Eye (tissue), 1 donor: ENCODE data around the gene AIG1.
"Not testable (repeated sequence)": the region's sequence is repeated elsewhere in the genome, so short reads cannot be mapped to it uniquely, and the experiment has no call there.

Experiments
- DNase-seq: peaks from one replicate; pipeline ENCODE4 v3.0.0-alpha.2; 2015

AIG1 gene

DNA sequence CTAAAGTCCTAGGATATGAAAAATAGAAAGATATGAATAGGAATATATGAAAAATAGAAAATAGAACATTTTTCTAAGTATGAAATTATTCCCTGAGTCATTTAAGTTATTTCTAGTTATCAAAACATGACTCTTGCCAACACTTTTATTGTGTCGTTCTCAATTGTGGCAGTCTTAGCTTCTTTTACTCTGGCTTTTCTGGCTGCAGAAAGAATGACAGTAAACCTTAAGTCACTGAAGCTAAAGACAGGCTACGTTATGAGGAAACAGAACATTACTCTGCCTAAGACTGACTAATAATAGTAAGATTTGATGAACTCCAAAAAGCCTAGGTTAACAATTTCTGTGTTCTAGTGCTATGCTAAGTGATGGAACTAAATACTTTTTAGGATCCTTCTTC, 74.6 kb downstream of the AIG1 start:
- DNase-seq, result no peak

DNA sequence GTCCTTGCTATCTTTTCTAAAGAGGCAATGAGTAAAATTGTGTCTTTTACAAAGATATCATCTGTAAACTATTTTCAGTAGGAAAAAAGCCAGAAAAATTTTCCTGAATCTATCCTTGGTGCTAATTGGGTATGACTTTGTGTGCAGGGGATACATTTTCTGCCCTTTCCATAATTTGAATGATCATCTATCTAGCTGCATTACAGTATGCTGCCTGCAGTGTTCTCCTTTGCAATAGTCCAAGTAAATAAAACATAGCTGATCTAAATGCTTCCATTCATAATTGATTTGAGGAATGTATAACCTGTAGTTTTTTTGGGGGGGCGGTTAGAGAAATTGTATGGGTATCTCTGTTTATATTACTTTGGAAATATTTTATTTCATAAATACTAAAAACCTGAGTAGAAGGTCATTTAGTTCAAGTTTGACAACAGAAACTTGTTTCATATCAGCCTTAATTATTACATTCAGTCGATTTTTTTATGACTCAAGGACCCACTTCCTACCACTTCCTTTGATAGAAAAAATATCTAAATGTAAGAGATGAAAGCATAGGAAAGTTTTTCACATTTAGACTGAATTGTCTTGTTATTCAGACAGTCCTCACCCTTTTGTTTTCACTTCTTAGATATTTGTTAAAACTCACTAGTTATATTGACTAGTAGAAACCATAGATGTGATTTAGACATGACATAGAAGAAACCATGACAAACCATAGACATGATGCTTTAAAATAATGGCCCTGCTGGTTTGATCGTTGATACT, 75.3 kb downstream of the AIG1 start:
- DNase-seq, result no peak

DNA sequence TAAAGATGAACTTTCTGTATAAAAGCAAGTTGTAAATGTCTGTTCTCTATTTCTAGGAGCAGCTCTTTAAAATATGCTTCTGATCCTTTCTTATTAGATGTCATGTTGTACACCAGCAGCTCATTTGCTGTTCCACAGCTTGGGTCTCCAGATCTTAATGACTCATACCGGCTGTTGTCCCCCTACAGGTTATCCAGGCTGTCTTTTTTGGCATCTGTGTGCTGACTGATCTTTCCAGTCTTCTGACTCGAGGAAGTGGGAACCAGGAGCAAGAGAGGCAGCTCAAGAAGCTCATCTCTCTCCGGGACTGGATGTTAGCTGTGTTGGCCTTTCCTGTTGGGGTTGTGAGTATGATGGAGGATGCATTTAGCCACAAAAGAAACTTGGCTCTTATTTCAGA, 76.0 kb downstream of the AIG1 start:
- no peak for DNase-seq

DNA sequence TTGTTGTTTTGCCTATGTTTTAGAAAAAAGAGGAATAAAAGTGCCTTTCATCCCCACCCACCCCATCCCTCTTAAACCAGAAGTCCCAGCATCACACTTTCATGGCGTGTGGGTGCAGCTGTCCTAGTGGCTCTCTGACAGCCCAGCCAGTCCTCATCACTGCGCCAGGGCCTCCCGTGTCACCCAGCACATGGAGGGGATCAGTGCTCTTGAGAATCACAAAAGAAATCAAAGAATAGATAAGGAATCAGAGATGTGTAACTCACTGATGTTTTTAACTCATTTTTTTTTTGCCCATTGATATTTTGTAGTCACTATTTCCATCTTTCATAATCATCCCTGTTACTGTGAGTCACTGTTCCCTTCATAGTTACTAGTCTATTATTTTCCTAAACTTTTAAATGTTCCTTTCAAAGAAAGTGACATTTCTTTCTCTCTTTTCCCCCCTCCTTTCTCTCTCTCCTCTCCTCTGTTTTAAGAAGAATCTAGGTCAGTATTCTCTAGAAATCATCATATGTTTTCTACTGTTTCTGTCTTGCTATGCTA, 78.6 kb downstream of the AIG1 start:
- DNase-seq, result no peak

DNA sequence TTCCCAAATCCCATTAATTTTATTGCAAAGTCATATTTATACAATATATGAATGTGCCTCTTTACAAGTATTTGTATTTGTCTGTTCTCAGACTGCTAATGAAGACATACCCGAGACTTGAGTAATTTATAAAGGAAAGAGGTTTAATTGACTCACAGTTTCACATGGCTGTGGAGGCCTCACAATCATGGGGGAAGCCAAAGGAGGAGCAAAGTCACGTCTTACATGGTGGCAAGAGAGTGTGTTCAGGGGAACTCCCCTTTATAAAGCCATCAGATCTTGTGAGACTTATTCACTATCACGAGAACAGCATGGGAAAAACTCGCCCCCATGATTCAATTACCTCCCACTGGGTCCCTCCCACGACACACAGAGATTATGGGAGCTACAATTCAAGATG, 79.2 kb downstream of the AIG1 start:
- not testable (repeated sequence) for DNase-seq

DNA sequence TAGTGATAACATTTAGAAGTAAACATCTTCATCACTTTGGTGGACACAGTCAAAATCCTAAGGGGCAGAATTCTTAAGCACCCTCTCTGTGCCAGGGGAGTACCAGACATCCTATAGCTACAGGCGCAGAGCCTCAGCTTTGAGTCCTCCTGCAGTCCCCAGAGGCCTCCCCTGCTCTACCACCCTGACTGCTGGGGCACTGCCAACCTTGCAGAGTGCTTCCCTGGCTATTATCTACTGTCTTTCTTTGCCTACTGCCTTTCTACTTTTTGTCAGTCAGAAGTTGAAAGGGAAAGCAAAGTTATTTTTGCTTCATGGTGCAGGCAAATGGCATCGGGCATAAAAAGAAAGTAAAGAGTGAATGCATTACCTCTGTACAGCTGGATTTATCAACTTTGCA, 80.1 kb downstream of the AIG1 start:
- DNase-seq, result no peak

DNA sequence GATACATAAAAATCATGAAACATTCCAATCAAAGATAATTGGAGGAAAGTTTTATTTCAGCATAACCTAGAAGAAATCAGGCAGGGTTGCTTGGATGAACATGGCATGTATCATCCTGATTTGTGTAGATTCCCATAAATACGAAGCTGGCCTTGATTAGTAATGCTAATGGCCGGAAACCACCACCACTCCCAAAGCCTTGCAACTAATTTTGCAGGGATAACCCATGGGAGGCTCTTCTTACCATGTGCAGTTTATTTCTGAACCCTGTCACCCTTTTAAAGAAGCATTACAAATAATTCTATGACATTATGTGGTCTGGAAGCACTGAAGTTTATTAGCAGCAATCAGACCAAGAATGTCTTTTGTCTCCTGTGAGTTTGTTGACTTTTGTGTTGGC, 80.8 kb downstream of the AIG1 start:
- DNase-seq, result no peak

DNA sequence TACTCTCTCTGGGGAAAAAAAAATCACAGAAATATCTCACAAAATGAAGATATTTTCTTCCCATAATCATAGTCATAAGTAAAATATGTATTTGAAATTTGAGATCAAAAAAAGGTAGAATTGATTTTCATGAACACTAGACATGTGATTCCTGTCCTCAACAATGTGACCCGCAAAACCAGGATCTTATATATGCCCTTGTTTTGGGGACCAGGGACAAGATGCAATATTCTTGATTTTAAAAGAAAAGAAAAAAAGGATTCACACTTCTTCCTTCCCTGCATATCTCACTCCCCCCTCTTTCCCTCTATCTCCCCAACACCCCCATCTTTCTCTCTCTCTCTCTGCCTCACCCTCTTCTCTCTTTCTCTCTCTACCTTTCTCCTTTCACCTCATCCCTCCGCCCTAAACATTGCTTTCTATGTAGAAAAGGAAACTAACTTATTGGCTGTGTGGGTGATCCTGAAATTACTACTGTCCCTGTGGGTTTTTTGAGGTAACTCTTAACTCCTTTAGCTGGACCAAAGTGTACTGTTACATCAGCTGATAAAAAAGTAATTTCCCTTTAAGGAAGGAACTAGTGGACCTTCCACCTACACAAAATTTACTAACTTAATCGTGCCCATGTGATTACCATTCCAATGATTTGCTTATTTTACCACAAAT, 85.6 kb downstream of the AIG1 start:
- DNase-seq, result no peak

DNA sequence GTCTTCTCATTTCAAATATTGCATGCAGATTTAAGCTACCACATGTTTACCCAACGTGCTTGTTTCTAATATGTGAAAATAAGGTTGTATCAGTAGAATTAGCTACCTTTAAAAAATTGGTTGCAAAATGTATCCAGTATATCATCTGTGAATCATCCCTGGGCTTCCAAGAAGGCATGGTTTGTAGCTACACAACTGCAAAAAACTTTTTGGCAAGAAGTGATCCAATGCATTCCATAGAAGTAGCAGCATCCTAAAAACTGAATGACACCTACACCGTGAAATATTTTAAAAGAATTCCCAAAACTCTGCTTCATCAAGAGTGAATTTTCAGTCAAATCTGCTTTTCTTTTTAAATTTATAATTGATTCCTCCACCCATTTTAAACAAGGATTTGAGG, 89.1 kb downstream of the AIG1 start:
- no peak for DNase-seq

DNA sequence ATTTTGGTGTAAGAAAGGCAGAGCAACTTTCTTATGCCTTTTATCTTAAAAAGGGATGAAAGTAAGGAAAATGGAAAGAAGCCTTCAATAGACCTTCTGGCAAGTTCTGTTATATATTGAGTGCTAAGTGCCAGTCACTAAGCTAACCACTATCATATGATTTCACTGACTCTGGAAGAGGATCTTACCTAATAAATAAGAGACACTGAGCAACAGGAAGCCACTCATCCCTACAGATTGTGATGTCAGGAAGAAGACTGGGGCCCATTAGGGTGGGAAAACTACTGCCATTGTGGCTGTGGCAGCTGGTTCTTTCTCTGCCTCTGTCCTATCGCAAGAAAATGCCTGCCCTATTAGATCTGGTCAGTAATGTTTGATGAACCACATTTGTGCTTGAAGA, 89.6 kb downstream of the AIG1 start:
- no peak for DNase-seq

DNA sequence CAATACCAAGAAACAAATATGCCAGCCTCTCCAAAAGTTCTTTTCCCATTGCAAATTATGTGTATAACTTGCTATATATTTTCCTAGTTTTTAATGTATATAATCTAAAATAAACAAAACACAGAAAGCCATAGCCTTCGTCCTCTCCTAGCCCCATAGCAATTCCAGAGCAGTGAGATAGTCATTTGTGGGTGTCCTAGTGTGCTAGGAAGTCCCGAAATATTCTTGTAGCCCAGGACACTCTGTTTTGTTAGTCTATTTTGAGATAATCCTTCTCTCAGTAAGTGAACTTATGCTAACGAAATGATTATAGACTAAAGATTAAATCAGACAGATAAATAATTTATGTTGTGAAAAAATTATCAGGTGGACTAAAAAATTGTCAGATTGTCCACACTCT, 90.7 kb downstream of the AIG1 start:
- DNase-seq, result no peak

DNA sequence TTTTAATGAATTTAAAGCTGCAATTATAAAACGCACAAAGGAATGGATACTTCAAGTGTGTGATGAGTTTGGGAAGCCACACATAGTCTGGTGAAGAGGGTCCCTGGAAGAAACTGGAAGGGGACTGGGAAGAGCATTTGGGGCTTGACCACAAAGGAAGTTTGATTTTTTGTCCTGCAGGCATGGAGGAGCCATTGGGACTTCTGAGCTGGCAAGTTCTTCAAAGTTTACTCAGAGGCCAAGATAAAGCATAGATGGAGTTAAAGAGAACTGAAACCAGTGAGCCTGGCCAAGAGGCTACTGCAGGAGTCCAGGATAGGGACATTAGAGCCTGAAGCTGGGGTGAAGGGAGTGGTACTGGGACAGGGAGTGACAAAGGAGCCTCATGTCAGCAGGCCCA, 95.0 kb downstream of the AIG1 start:
- no peak for DNase-seq

DNA sequence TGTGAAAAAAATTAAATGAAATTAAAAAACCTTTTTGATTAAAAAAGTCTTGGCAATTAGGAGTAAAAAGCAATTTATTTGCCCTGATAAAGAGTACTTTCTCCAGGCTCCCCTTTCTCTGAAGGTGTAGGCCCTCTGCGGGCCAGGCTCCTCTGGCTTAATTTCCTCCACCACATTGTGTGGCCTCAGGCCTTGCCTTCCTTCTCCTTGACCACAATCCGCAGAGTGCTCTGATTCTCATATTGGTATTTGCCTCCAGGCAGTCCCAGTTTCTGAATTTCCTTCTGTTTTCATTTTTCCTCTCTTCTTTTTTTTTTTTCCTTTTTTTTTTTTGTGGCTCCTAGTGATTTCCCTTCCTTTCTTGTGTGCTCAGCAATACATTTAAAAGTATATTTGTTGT, 96.4 kb downstream of the AIG1 start:
- DNase-seq, result no peak

DNA sequence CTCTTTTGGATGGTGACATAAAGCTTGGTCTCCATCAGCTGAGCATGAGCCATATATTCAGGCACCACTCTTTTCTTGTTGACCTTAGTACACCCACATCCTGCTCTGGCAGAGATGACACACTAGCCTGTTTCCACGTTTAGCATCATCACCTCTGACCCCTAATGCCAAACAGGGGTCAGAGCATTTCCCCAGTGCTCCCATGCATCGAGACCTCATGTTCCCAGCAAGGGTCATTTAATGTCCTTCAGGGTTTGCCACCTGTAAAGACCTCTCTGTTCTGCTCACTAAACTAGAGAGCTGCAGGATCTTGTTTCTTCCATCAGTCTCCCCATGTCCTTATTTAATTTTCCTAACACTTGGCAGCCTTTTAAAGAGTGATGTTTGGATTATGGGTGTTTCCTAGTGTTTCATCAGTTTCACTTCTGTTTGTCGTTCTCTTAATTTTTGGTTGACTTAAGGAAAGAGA, 97.5 kb downstream of the AIG1 start:
- DNase-seq, result no peak

DNA sequence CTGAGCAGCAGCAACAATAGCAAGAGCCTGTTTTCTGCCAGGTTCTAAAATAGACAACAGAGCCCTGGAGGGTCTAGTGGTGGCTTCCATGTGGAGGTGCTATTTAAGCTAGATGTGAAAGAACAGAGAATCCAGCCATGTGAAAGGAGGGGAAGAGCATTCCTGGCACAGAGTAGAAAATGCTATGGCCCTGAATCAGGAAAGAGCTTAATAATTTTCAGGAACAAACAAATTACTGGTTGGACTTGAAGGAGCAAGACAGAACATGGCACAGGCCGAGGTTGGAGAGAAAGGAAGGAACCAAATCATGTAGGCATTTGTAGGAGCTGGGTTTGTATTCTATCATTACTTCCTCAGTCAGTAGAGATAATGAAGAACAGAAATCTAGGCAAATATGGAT, 98.3 kb downstream of the AIG1 start:
- DNase-seq, result no peak

DNA sequence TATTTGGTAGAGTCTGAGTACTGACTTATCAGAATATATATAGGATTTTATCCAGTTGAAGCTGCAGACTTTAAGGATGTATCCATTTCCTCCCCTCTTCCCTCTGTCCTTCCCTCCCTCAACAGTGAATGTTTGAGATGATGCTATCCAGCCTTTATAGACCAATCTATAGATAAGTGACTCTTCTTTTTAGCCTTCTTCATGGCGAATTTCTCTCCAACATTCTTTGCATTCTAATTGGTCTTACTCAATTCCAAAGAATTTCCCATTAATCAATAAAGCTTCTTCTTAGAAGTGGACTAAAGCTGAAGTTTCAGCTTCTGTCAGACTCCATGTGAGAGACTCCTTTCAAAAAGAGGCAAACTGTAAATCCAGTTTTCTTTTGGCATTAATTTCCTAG, 99.3 kb downstream of the AIG1 start:
- no peak for DNase-seq

DNA sequence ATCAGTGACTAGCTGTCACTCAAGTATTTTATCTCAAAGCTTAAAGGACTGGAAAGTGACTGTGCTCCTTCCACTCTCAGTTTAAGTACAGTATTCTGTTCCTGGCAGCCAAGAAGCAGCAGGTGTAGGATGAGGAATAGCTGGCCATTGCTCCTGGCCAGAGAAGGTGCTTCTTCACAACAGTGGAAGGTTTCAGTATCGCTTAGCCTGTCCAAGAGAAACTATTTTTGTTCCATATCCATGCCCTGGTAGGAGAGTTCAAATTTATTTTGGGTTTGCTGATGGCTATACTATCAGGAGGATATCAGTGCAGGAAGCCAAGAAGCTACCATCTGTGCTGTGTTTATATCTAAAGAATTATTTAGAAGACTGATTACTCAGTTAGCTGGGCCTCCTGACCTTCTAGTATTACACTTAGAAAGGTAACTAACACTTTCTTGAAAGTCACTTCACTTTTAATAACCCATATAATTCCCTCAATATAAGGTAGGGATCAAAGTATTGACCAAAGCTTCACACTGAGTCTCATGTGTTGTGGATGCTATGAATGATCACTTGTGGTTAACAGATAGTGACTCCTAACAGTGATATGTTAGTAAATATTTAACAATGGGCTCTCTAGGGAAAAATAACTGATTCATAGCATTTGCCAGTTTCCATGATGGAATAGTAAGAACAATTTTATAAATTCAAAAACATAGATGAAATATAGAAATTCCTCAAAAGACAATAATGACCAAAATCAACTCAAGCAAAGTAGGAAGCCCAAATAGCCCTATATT, 99.9 kb downstream of the AIG1 start:
- DNase-seq, result peak; percentile 20

DNA sequence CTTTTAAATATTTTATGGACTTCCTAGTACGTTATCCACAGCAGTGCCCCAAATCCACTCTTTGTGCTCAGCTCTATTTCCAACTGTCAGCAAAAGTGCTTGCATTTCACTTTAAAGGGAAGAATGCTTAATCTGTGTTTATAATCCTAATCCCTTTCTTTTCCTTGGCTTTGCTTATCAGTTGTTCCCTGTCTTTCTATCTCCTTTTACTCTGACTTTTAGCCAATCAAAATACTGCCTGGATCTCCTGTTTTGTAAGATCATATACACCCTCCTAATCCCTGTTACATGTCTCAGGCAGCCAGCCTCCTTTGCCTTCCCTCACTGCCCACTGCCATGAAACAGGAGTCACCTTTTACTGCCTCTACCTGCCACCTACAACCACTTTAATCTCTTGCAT, 102.9 kb downstream of the AIG1 start:
- no peak for DNase-seq

DNA sequence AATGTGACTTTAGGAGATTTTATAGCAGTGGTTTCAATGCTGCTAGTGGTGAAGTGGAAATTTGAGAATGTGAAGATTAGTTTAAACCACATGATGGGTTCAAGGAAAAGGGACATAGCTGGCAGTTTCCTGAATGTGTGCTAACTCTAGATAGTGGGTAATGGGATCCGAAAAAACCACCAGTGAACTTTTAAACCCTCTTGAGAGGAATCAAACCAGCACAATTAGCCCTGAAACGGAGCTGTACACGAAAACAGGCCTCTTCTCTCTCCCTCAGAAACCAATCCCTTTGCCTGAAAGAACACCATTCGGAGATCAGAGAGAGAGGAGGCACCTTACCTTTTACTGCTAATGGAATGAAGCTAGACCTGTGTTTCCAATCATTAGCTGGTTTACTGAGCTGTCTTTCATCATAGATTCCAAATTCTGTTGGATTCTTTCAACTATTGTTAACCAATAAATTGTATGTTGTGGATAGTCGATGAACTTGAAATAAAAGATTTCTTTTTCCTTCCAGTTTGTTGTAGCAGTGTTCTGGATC, 103.9 kb downstream of the AIG1 start:
- peak; percentile 48 for DNase-seq

DNA sequence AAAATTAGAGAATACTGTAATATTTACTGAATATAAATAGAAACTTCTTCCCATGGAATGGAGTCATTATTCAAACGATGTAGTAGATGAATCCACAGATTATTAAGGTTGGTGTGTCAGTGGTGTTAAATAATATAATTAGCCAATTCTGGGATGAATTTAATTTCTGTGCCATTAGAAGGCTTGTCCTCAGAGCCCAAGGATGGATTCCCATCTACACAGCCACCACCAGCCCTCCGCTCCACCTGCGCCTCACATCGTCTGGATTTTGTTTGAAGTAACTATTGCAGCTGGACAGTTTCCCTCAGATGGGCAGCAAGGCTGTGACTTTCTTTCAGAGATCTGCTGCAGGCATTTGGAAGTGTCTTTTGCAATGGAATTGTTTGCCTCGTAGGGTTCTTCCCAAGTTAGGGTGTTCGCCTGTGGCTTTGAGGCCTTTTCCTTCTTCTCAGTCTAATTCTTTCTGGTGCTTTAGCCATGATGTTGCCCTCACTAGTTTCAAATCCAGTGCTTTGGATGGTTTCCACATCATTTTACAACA, 104.7 kb downstream of the AIG1 start:
- DNase-seq, result no peak

DNA sequence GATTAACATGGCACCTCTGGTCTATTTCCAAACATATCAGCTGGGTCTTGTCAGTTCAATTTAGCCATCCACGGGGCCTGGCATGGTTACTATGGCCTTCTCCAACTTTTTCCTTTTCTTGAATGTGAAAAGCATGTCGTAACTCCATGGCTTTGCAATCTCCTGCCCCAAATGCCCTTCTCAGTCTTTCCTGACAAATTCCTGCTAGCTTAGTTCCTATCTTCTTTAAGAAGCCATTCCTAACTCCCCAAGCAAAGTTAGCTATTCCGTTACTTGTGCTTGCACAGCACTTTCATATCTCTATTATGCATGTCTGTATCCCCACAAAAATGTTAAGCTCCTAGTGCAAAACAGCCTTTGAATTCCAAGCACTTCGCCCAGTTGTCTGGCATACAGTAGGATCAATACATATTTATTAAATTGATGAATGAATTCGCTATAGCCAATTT, 105.6 kb downstream of the AIG1 start:
- DNase-seq, result no peak

DNA sequence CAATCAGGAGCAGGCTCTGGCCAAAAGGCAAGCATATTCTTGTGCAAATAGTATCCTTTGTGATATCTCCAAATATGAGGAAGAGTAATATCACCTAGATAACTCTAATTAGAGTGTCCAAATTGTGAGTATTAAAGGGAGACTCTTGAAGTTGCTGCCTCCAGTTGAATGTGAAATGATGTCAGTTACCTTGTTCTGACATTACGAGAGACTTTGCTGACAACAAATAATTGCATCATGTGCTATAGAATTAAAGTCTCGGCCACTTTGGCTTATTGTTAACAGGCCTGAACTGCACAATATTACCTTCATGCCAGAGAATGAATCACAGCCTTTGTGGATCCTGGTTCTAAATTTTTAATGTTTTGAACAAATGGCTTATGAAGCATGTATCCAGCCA, 106.5 kb downstream of the AIG1 start:
- no peak for DNase-seq

DNA sequence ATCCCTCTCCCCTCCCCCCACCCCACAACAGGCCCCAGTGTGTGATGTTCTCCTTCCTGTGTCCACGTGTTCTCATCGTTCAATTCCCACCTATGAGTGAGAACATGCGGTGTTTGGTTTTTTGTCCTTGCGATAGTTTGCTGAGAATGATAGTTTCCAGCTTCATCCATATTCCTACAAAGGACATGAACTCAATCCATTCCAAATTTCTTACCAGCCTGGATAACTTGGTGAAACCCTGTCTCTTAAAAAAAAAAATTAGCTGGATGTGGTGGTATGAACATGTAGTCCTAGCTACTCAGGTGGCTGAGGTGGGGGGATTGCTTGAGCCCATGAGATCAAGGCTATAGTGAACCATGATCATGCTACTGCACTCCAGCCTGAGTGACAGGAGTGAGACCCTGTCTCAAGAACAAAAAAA, 107.7 kb downstream of the AIG1 start:
- not testable (repeated sequence) for DNase-seq
